ENCODE results near the gene POLRMT.

POLRMT gene

GRCh38 chr19:618247-618619, 15.1 kb downstream of the POLRMT start:
- Histone ChIP-seq H3K9ac (ENCODE audit: low read length) (no peak overlapping the region), H3K4me3 (ENCODE audit: low read length) (no peak overlapping the region), H3K36me3 (ENCODE audit: control insufficient read depth, insufficient read depth, low read length) (no peaks in the 10 kb centered on the region), H3K9me3 (ENCODE audit: control insufficient read depth, low read length) (no peaks in the 10 kb centered on the region), H3K4me1 (ENCODE audit: control insufficient read depth, insufficient read depth, low read length) (no peaks in the 10 kb centered on the region), H3K27me3 (ENCODE audit: control insufficient read depth, insufficient read depth, low read length) (peaks cover 13% of the 10 kb centered on the region)

- H3K4me1 ChIP-seq (ENCODE audit: control insufficient read depth, insufficient read depth, low read length) = no peaks in the 10 kb centered on the region
- no peaks in the 10 kb centered on the region for H3K36me3 ChIP-seq (ENCODE audit: control insufficient read depth, insufficient read depth, low read length)
- H3K9ac ChIP-seq (ENCODE audit: low read length) = no peak overlapping the region
Measured at GRCh38 chr19:617551-618246, 15.6 kb downstream of the POLRMT start.

DNA sequence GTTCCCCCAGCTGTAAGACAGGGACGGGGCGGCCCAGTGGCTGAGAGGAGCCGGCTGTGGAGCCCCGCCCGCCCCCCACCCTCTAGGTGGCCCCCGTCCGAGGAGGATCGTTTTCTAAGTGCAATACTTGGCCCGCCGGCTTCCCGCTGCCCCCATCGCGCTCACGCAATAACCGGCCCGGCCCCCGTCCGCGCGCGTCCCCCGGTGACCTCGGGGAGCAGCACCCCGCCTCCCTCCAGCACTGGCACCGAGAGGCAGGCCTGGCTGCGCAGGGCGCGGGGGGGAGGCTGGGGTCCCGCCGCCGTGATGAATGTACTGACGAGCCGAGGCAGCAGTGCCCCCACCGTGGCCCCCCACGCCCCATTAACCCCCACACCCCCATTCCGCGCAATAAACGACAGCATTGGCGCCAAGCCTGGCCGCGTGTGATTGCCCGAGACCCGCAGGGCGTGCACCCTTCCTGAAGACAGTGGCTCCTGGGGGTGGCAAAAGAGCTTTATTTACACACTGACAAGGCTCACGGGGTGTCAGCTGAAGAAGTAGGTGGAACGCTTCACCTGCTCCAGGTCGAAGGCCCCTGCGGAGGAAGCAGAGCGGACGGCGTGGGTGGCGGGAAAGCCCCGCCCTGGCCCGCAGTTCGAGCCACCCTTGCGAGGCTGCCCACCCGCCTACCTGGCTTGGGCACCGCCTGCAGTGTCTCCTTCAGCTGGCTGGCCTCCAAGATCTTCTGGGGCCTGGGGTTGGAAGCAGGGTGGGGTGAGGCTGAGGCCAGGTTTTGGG, 16.4 kb downstream of the POLRMT start:
- Histone ChIP-seq H3K4me1 (ENCODE audit: control insufficient read depth, insufficient read depth, low read length) (no peaks in the 10 kb centered on the region), H3K9me3 (ENCODE audit: control insufficient read depth, low read length) (no peaks in the 10 kb centered on the region), H3K9ac (ENCODE audit: low read length) (no peak overlapping the region), H3K27me3 (ENCODE audit: control insufficient read depth, insufficient read depth, low read length) (peaks cover 19% of the 10 kb centered on the region), H3K4me3 (ENCODE audit: low read length) (no peak overlapping the region), H3K36me3 (ENCODE audit: control insufficient read depth, insufficient read depth, low read length) (no peaks in the 10 kb centered on the region)

More at GRCh38 chr19:617551-618246, 15.6 kb downstream of the POLRMT start:
- no peak overlapping the region for H3K4me3 ChIP-seq (ENCODE audit: low read length)
- peaks cover 18% of the 10 kb centered on the region for H3K27me3 ChIP-seq (ENCODE audit: control insufficient read depth, insufficient read depth, low read length)
- H3K9me3 ChIP-seq (ENCODE audit: control insufficient read depth, low read length) = no peaks in the 10 kb centered on the region

DNA sequence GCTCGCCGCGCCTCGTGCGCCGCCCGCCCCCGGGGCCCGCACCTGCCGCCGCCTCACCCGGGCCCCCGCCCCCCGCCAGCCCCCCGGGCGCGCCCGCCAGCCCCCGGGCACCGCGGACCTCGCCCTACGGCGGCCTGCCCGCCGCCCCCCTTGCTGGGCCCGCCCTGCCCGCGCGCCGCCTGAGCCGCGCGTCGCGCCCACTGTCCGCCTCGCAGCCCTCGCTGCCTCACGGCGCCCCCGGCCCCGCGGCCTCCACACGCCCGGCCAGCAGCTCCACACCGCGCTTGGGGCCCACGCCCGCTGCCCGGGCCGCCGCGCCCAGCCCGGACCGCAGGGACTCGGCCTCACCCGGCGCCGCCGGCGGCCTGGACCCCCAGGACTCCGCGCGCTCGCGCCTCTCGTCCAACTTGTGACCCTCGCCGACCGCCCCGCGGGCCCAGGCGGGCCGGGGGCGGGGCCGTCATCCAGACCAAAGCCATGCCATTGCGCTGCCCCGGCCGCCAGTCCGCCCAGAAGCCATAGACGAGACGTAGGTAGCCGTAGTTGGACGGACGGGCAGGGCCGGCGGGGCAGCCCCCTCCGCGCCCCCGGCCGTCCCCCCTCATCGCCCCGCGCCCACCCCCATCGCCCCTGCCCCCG, 17.2 kb downstream of the POLRMT start:
- H3K4me3 ChIP-seq (ENCODE audit: low read length) = no peak overlapping the region
- peaks cover 22% of the 10 kb centered on the region for H3K27me3 ChIP-seq (ENCODE audit: control insufficient read depth, insufficient read depth, low read length)
- no peaks in the 10 kb centered on the region for H3K9me3 ChIP-seq (ENCODE audit: control insufficient read depth, low read length)
- peaks cover 3% of the 10 kb centered on the region for H3K4me1 ChIP-seq (ENCODE audit: control insufficient read depth, insufficient read depth, low read length)
- H3K9ac ChIP-seq (ENCODE audit: low read length) = no peak overlapping the region
- no peaks in the 10 kb centered on the region for H3K36me3 ChIP-seq (ENCODE audit: control insufficient read depth, insufficient read depth, low read length)

GRCh38 chr19:615619-616018, 17.7 kb downstream of the POLRMT start:
- no peak overlapping the region for H3K9ac ChIP-seq (ENCODE audit: low read length)
- H3K9me3 ChIP-seq (ENCODE audit: control insufficient read depth, low read length) = no peaks in the 10 kb centered on the region
- H3K4me1 ChIP-seq (ENCODE audit: control insufficient read depth, insufficient read depth, low read length) = peaks cover 8% of the 10 kb centered on the region
- H3K36me3 ChIP-seq (ENCODE audit: control insufficient read depth, insufficient read depth, low read length) = no peaks in the 10 kb centered on the region
- H3K4me3 ChIP-seq (ENCODE audit: low read length) = no peak overlapping the region
- peaks cover 28% of the 10 kb centered on the region for H3K27me3 ChIP-seq (ENCODE audit: control insufficient read depth, insufficient read depth, low read length)

DNA sequence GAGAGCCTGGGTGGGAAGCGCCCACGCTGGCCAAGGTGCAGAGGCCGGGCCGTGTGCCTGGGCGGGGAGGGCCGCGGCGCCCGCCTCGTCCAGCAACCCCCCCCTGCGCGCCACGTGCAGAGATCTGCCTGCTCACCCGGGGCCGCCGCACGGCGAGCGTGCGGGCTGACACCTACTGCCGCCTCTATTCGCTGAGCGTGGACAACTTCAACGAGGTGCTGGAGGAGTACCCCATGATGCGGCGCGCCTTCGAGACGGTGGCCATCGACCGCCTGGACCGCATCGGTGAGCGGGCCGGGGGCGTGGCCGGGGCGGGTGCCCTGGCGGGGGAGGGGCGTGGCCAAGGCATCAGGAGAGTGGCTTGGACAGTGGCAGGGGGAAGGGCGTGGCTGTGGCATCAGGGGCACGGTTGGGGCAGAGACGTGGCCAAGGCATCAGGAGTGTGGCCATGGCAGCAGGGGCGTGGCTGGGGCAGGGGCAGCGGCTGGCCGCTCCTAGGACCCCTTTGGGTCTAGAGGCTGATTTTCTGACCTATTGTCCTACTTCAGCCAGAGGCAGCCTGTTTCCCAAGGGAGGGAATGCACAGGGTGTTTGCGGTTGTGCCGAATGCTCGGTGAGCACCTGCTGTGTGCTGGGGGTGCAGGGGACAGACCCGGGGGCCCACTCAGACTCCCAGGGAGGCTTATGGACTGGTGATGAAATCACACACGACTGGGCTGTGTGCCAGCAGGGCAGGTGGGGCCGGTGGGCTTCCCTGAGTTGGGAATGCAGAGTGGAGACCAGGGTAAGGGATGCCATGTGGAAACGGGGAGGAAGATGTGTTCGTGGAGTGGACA, 19.4 kb downstream of the POLRMT start:
- Histone ChIP-seq H3K9ac (ENCODE audit: low read length) (no peak overlapping the region), H3K36me3 (ENCODE audit: control insufficient read depth, insufficient read depth, low read length) (no peaks in the 10 kb centered on the region), H3K9me3 (ENCODE audit: control insufficient read depth, low read length) (no peaks in the 10 kb centered on the region), H3K4me1 (ENCODE audit: control insufficient read depth, insufficient read depth, low read length) (peaks cover 11% of the 10 kb centered on the region), H3K27me3 (ENCODE audit: control insufficient read depth, insufficient read depth, low read length) (peaks cover 34% of the 10 kb centered on the region), H3K4me3 (ENCODE audit: low read length) (no peak overlapping the region)

DNA sequence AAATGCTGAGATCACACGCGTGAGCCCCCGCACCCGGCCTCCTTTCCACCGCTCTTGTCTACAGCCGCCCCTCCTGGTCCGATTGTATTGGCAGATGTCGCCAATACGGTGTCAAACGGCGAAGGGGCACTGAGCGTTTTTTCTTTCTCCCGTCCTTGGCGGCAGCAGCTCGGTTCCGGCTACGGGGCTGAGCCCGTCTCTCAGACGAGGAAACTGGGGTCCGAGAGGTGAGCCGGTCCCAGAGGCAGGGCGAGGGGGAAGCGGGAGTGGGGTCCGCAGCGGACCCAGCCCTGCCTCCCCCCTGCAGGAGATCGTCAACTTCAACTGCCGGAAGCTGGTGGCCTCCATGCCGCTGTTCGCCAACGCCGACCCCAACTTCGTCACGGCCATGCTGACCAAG, 20.4 kb downstream of the POLRMT start:
- Histone ChIP-seq H3K4me1 (ENCODE audit: control insufficient read depth, insufficient read depth, low read length) (peaks cover 15% of the 10 kb centered on the region), H3K27me3 (ENCODE audit: control insufficient read depth, insufficient read depth, low read length) (peaks cover 36% of the 10 kb centered on the region), H3K36me3 (ENCODE audit: control insufficient read depth, insufficient read depth, low read length) (no peaks in the 10 kb centered on the region), H3K9me3 (ENCODE audit: control insufficient read depth, low read length) (no peaks in the 10 kb centered on the region), H3K4me3 (ENCODE audit: low read length) (no peak overlapping the region), H3K9ac (ENCODE audit: low read length) (no peak overlapping the region)

- Histone ChIP-seq H3K4me3 (ENCODE audit: low read length) (no peak overlapping the region), H3K27me3 (ENCODE audit: control insufficient read depth, insufficient read depth, low read length) (peaks cover 36% of the 10 kb centered on the region), H3K9me3 (ENCODE audit: control insufficient read depth, low read length) (no peaks in the 10 kb centered on the region), H3K4me1 (ENCODE audit: control insufficient read depth, insufficient read depth, low read length) (peaks cover 15% of the 10 kb centered on the region), H3K9ac (ENCODE audit: low read length) (no peak overlapping the region), H3K36me3 (ENCODE audit: control insufficient read depth, insufficient read depth, low read length) (no peaks in the 10 kb centered on the region)
Measured at GRCh38 chr19:611481-611868, 21.9 kb downstream of the POLRMT start.

DNA sequence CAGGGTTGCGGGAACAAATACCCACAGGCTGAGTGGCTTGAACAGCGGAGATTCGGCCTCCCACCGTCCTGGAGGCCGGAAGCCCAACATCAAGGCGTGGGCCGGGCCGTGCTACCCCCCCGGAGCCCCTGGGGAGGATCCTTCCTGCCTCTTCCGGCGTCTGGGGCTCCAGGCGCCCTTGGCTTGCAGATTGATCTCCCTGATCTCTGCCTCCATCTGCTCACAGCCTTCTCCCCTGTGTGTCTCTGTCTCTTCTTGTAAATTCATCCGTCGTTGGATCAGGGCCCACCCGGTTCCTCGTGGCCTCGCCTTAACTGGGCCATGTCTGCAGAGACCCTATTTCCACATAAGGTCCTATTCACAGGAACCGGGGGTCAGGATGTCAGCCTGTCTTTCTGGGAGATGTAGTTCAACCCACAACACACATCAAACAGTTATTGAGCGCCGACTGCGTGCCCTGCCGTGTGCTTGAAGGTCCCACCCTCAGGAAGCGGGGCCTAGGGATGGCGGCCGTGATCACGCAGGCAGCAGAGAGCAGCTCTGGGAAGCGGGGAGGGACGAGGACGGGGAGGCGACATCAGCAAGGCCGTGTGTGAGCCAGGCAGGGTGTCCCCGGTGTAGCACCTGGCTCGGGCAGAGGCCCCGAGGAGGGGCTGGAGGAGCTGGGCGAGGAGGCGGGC, 22.4 kb downstream of the POLRMT start:
- Histone ChIP-seq H3K9ac (ENCODE audit: low read length) (peak overlapping the region; percentile 34), H3K9me3 (ENCODE audit: control insufficient read depth, low read length) (no peaks in the 10 kb centered on the region)

DNA sequence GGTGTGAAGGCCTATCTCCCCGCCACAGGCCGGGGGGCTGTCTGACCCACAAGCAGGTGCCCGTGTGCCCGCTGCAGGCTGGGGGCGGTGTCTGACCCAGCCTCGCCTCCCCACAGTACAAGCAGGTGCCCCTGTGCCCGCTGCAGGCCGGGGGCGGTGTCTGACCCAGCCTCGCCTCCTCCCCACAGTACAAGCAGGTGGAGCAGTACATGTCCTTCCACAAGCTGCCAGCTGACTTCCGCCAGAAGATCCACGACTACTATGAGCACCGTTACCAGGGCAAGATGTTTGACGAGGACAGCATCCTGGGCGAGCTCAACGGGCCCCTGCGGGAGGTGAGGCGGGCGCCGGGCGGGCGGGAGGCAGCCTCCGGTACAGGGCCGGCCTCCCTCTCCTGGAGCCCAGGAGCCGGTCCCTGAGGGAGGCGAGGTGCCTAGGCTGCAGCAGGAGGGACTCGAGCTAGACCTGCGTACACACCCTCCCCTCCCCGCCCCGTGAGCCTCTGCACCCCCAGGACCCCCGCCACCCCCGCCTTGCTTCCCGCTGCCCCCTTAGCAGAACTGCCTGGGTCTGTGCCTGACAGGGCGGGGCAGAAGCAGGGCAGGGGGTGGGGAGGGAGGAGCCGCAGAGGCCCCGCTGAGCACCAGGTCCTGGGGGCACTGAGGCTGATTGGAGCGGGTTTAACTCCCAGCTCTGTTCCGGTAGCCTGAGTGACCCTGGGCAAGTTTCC, 23.1 kb downstream of the POLRMT start:
- peak overlapping the region; percentile 34 for H3K9ac ChIP-seq (ENCODE audit: low read length)
- H3K4me3 ChIP-seq (ENCODE audit: low read length) = no peak overlapping the region
- no peaks in the 10 kb centered on the region for H3K36me3 ChIP-seq (ENCODE audit: control insufficient read depth, insufficient read depth, low read length)
- peaks cover 33% of the 10 kb centered on the region for H3K27me3 ChIP-seq (ENCODE audit: control insufficient read depth, insufficient read depth, low read length)
- H3K4me1 ChIP-seq (ENCODE audit: control insufficient read depth, insufficient read depth, low read length) = peaks cover 15% of the 10 kb centered on the region
- H3K9me3 ChIP-seq (ENCODE audit: control insufficient read depth, low read length) = no peaks in the 10 kb centered on the region

More for the DNA sequence above, 22.4 kb downstream of the POLRMT start:
- Histone ChIP-seq H3K36me3 (ENCODE audit: control insufficient read depth, insufficient read depth, low read length) (no peaks in the 10 kb centered on the region), H3K4me1 (ENCODE audit: control insufficient read depth, insufficient read depth, low read length) (peaks cover 15% of the 10 kb centered on the region), H3K27me3 (ENCODE audit: control insufficient read depth, insufficient read depth, low read length) (peaks cover 36% of the 10 kb centered on the region), H3K4me3 (ENCODE audit: low read length) (no peak overlapping the region)

DNA sequence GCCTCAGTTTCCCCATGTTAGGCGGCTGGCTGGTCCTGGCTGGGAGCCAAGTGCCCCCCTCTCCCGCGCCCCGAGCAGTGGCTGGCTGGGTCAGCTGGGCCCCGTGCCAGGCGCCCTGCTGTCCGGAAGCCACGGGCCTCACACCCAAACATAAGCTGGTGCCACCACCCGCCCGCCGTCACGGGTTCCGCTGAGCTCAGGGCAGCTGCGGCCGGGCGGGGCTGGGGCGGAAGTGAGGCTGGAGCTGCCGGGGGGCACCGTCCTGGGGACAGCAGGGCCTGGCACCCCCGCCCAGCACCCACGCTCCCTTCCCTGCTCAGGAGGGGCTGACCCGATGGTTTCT, 24.4 kb downstream of the POLRMT start:
- H3K9ac ChIP-seq (ENCODE audit: low read length) = no peak overlapping the region

More for the DNA sequence above, 24.4 kb downstream of the POLRMT start:
- Histone ChIP-seq H3K9me3 (ENCODE audit: control insufficient read depth, low read length) (no peaks in the 10 kb centered on the region), H3K4me3 (ENCODE audit: low read length) (no peak overlapping the region), H3K4me1 (ENCODE audit: control insufficient read depth, insufficient read depth, low read length) (peaks cover 15% of the 10 kb centered on the region), H3K36me3 (ENCODE audit: control insufficient read depth, insufficient read depth, low read length) (no peaks in the 10 kb centered on the region), H3K27me3 (ENCODE audit: control insufficient read depth, insufficient read depth, low read length) (peaks cover 24% of the 10 kb centered on the region)
